ENCODE measurements around the gene ASCC1. TPM values are rescaled to one million over a fixed set of nuclear protein-coding genes. Genes with fewer than 3 reads are reported as not detected.

ASCC1 gene
- total and polyA plus RNA-seq, 2 experiments from 2014 or later: 25.2 to 30.0 TPM

DNA sequence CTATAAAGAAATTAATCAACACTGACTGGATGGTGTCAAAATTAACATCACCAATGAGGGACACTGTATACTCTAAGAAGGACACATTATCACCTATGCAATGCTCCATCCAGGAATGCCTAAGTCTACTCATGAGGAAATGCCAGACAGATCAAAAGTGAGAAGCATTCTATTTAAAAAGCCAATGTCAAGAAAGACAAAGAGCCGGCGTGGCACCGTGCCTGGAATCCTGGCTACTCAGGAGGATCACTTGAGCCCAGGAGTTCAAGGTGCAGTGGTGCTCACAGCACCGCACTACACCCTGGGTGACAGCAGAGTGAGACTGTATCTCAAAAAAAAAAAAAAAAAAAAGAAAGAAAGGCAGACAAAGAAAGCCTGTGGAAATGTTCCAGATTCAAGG lies 45.8 kb downstream of the ASCC1 start:
- no peaks in the 10 kb centered on the region for H4K20me1 ChIP-seq (ENCODE audit: insufficient read depth)
- no peaks in the 10 kb centered on the region for H3K36me3 ChIP-seq (ENCODE audit: low read depth)
- H3K4me2 ChIP-seq (ENCODE audit: unreplicated experiment): no peak overlapping the region
- H3K9me2 ChIP-seq (ENCODE audit: insufficient read depth): no peaks in the 10 kb centered on the region
- no peak overlapping the region for H3K9ac ChIP-seq
- in situ Hi-C loops (cut with MboI): no loop called here
- H3F3A ChIP-seq (ENCODE audit: insufficient read depth): peaks cover 43% of the 10 kb centered on the region
- H3K27ac ChIP-seq: no peak overlapping the region
- no peaks in the 10 kb centered on the region for H3K27me3 ChIP-seq (replicated peaks; ENCODE audit: insufficient read depth)
- no peak overlapping the region for H2AFZ ChIP-seq
- 0 out of 2 replicates have a peak, but pooled peaks cover 6% of the 10 kb centered on the region for H3K79me2 ChIP-seq (ENCODE audit: insufficient read depth)
- H3K4me1 ChIP-seq (ENCODE audit: insufficient read depth): peaks cover 34% of the 10 kb centered on the region
- no peaks in the 10 kb centered on the region for H3K9me3 ChIP-seq (ENCODE audit: low read depth)
- TF ChIP-seq EZH2 (IDR thresholded peaks at IDR 0.05; ENCODE audit: insufficient read depth, poor library complexity, severe bottlenecking) (no peak), EZH2phosphoT487 (IDR thresholded peaks at IDR 0.05; ENCODE audit: insufficient read depth, low read depth) (no peak)
- WGBS, 2 experiments (ENCODE audit: low coverage in 1 of 2, low lambda C conversion rate in 2 of 2, missing lambda C conversion rate in 2 of 2): 97 to 100% methylated on average over 4 of the region's 4 CpGs
- no peak for DNase-seq
- no peak overlapping the region for H3K4me3 ChIP-seq

- Histone ChIP-seq H3K27me3 (replicated peaks; ENCODE audit: insufficient read depth) (no peaks in the 10 kb centered on the region), H3K79me2 (ENCODE audit: insufficient read depth) (0 out of 2 replicates have a peak, but pooled peaks cover 6% of the 10 kb centered on the region), H3K4me3 (no peak overlapping the region), H3K4me2 (ENCODE audit: unreplicated experiment) (no peak overlapping the region), H4K20me1 (ENCODE audit: insufficient read depth) (no peaks in the 10 kb centered on the region), H3K9me2 (ENCODE audit: insufficient read depth) (no peaks in the 10 kb centered on the region), H3K36me3 (ENCODE audit: low read depth) (no peaks in the 10 kb centered on the region), H3K27ac (no peak overlapping the region), H3F3A (ENCODE audit: insufficient read depth) (peaks cover 19% of the 10 kb centered on the region), H3K9me3 (ENCODE audit: low read depth) (no peaks in the 10 kb centered on the region), H3K4me1 (ENCODE audit: insufficient read depth) (peaks cover 20% of the 10 kb centered on the region), H3K9ac (no peak overlapping the region), H2AFZ (no peak overlapping the region)
- in situ Hi-C loops (cut with MboI): no loop called here
- 94 to 96% methylated on average over 3 of the region's 3 CpGs for WGBS, 2 experiments (ENCODE audit: low coverage in 1 of 2, low lambda C conversion rate in 2 of 2, missing lambda C conversion rate in 2 of 2)
- no peak for DNase-seq
- no peak for TF ChIP-seq EZH2phosphoT487 (IDR thresholded peaks at IDR 0.05; ENCODE audit: insufficient read depth, low read depth)
- TF ChIP-seq EZH2 (IDR thresholded peaks at IDR 0.05; ENCODE audit: insufficient read depth, poor library complexity, severe bottlenecking): no peak
Measured at GRCh38 chr10:72167118-72167517, 49.0 kb downstream of the ASCC1 start.

- H2AFZ ChIP-seq: no peak overlapping the region
- H3K9ac ChIP-seq: no peak overlapping the region
- no peak overlapping the region for H3K4me2 ChIP-seq (ENCODE audit: unreplicated experiment)
- H3K36me3 ChIP-seq (ENCODE audit: low read depth): peaks cover 6% of the 10 kb centered on the region; the same call in 1 of the 2 replicates
- no peaks in the 10 kb centered on the region for H3F3A ChIP-seq (ENCODE audit: insufficient read depth)
- 41 to 61% methylated on average over 2 of the region's 2 CpGs for WGBS, 2 experiments (ENCODE audit: low coverage in 1 of 2, low lambda C conversion rate in 2 of 2, missing lambda C conversion rate in 2 of 2)
- H3K27me3 ChIP-seq (replicated peaks; ENCODE audit: insufficient read depth): no peaks in the 10 kb centered on the region
- no peaks in the 10 kb centered on the region for H3K9me3 ChIP-seq (ENCODE audit: low read depth)
- TF ChIP-seq EZH2 (IDR thresholded peaks at IDR 0.05; ENCODE audit: insufficient read depth, poor library complexity, severe bottlenecking): no peak
- no peak for TF ChIP-seq EZH2phosphoT487 (IDR thresholded peaks at IDR 0.05; ENCODE audit: insufficient read depth, low read depth)
- H3K4me1 ChIP-seq (ENCODE audit: insufficient read depth): peaks cover 3% of the 10 kb centered on the region; the same call in 1 of the 2 replicates
- 0 out of 2 replicates have a peak, but pooled peaks cover 6% of the 10 kb centered on the region for H3K79me2 ChIP-seq (ENCODE audit: insufficient read depth)
- no peak overlapping the region for H3K27ac ChIP-seq
- no peak overlapping the region for H3K4me3 ChIP-seq
- no peaks in the 10 kb centered on the region for H3K9me2 ChIP-seq (ENCODE audit: insufficient read depth)
- DNase-seq: peak; percentile 21
- H4K20me1 ChIP-seq (ENCODE audit: insufficient read depth): no peaks in the 10 kb centered on the region
- in situ Hi-C loops (cut with MboI): no loop called here
Measured at GRCh38 chr10:72164617-72165016, 51.5 kb downstream of the ASCC1 start.

GRCh38 chr10:72162978-72163377 lies 53.1 kb downstream of the ASCC1 start:
- WGBS, 2 experiments (ENCODE audit: low coverage in 1 of 2, low lambda C conversion rate in 2 of 2, missing lambda C conversion rate in 2 of 2): 4 to 8% methylated on average over 1 of the region's 1 CpG
- peak overlapping the region; percentile 24 for H3K4me2 ChIP-seq (ENCODE audit: unreplicated experiment)
- H3K27ac ChIP-seq: no peak overlapping the region
- TF ChIP-seq EZH2 (IDR thresholded peaks at IDR 0.05; ENCODE audit: insufficient read depth, poor library complexity, severe bottlenecking) (no peak), EZH2phosphoT487 (IDR thresholded peaks at IDR 0.05; ENCODE audit: insufficient read depth, low read depth) (no peak)
- no peak overlapping the region for H2AFZ ChIP-seq
- H3K9me2 ChIP-seq (ENCODE audit: insufficient read depth): no peaks in the 10 kb centered on the region
- peaks cover 8% of the 10 kb centered on the region; the same call in 1 of the 2 replicates for H3K36me3 ChIP-seq (ENCODE audit: low read depth)
- H3K79me2 ChIP-seq (ENCODE audit: insufficient read depth): 0 out of 2 replicates have a peak, but pooled peaks cover 6% of the 10 kb centered on the region
- no peaks in the 10 kb centered on the region for H3K9me3 ChIP-seq (ENCODE audit: low read depth)
- H4K20me1 ChIP-seq (ENCODE audit: insufficient read depth): no peaks in the 10 kb centered on the region
- peaks cover 3% of the 10 kb centered on the region; the same call in 1 of the 2 replicates for H3K4me1 ChIP-seq (ENCODE audit: insufficient read depth)
- DNase-seq: peak; percentile 81
- H3K9ac ChIP-seq: no peak overlapping the region
- H3F3A ChIP-seq (ENCODE audit: insufficient read depth): no peaks in the 10 kb centered on the region
- no peak overlapping the region for H3K4me3 ChIP-seq
- H3K27me3 ChIP-seq (replicated peaks; ENCODE audit: insufficient read depth): no peaks in the 10 kb centered on the region
- in situ Hi-C loops (cut with MboI): no loop called here

All from GM23248 (cell line).